Lower leg skin (tissue), 4 donors: ENCODE measurements around the gene CSNK1A1L. TPM values are rescaled to one million over a fixed set of nuclear protein-coding genes. Genes with fewer than 3 reads are reported as not detected.

ENCODE experiments used
- DNase-seq, 2 donors: peaks; one replicate each; pipeline ENCODE4 v3.0.0-alpha.2; 2019; ENCODE audit warnings: low spot score in 2 of 2
- H3K4me3 ChIP-seq: fragments of 200-600 bp; sonication (generic); 2 replicates; pipeline ENCODE4 v1.5.1; 2017; ENCODE audit warnings: mild to moderate bottlenecking, low read depth; ENCODE audit not compliant: poor library complexity, severe bottlenecking
- POLR2A ChIP-seq, 2 donors: fragments of 450-650 bp; IDR thresholded peaks; one replicate each; pipeline ENCODE4 v1.6.1; 2016 to 2017; ENCODE audit warnings: antibody characterized with exemption in 2 of 2, mild to moderate bottlenecking in 1 of 2, moderate library complexity in 1 of 2
- WGBS, 2 donors: methylation state at CpG; one replicate each; pipeline ENCODE4 v1.1.5; 2018; 5-methylcytosine and 5-hydroxymethylcytosine counted together
- intact Hi-C: fragments of 100-400 bp; cut with DNase I; formaldehyde crosslinking; loops from one replicate; pipeline ENCODE4 v1.15.0; 2023; ENCODE audit warnings: low total_unique reads
- total RNA-seq, 4 donors: library from RNA; depleted of rRNA; stranded (reverse); fragments of >200 nt; gene quantifications; one replicate each; pipeline ENCODE4 v1.1.0, GENCODE V29; 2016
- TF ChIP-seq, protein P1 (sequence below), 3 donors: fragments of 450-650 bp; IDR thresholded peaks; one replicate each; pipeline ENCODE4 v1.5.1; 2016; ENCODE audit warnings: antibody characterized with exemption in 3 of 3, mild to moderate bottlenecking in 3 of 3, moderate library complexity in 2 of 3

Gene CSNK1A1L
- total RNA-seq, 4 donors from 2014 or later: not detected

DNA sequence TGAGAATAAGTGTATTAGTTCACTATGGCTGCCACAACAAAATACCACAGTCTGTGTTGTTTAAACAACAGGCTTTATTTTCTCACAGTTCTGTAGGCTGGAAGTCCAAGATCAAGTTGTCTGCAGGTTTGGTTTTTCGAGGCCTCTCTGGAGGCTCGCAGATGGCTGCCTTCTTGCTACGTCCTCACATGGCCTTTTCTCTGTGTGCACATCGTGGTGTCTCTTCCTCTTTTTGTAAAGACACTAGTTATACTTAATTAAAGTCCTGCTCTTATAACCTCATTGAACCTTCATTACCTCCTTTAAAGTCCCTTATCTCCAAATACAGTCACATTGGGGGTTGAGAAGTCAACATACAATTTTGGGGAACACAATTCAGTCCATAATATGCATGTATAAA lies 10.6 kb downstream of the CSNK1A1L start:
- no peak for DNase-seq
- intact Hi-C loops: no loop called here
- no peak for TF ChIP-seq POLR2A (IDR thresholded peaks at IDR 0.05)
- TF ChIP-seq, protein P1, sequence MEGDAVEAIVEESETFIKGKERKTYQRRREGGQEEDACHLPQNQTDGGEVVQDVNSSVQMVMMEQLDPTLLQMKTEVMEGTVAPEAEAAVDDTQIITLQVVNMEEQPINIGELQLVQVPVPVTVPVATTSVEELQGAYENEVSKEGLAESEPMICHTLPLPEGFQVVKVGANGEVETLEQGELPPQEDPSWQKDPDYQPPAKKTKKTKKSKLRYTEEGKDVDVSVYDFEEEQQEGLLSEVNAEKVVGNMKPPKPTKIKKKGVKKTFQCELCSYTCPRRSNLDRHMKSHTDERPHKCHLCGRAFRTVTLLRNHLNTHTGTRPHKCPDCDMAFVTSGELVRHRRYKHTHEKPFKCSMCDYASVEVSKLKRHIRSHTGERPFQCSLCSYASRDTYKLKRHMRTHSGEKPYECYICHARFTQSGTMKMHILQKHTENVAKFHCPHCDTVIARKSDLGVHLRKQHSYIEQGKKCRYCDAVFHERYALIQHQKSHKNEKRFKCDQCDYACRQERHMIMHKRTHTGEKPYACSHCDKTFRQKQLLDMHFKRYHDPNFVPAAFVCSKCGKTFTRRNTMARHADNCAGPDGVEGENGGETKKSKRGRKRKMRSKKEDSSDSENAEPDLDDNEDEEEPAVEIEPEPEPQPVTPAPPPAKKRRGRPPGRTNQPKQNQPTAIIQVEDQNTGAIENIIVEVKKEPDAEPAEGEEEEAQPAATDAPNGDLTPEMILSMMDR (IDR thresholded peaks at IDR 0.05): no peak
- no peak overlapping the region for H3K4me3 ChIP-seq
- WGBS, 2 donors: 88 to 94% methylated on average over 4 of the region's 4 CpGs

DNA sequence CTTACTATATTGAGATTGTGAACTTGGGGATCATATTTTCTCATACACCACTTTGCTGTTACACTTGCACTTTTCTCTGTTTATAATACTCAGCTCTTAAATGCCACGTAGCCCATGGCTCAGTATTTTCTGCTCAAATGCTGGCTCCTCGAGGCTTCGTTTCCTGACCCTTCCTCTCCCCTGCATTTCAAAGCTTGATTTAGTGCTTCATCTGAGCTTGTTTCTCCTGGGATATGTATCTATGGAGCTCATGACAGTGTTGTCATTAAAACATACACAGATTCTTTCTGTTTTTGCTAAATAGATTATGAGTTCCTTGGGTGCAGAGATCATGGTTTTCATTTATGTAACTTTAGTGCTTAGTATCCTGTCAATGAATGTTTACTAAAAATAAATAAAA lies 11.4 kb downstream of the CSNK1A1L start:
- WGBS, 2 donors: 46 to 52% methylated on average over 3 of the region's 3 CpGs
- TF ChIP-seq, protein P1 (IDR thresholded peaks at IDR 0.05): no peak
- no peak for TF ChIP-seq POLR2A (IDR thresholded peaks at IDR 0.05)
- intact Hi-C loops: no loop called here
- DNase-seq: no peak
- no peak overlapping the region for H3K4me3 ChIP-seq

DNA sequence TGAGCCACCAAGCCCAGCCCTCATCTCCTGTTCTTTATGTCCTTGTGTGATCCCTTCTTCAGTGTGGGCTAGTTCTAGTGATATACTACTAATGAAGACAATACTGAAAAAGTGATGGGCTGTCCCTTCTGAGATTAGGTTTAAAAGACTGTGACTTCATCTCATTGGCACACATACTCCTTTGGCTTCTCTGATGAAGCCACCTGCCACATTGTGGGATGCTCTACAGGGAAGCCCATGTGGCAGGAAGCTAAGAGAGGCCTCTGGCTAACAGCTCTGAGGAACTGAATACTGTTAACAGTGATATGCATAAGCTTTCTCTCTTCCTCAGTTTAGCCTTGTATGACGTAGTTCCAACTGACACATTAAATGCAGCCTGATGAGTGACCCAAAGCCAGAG lies 13.6 kb downstream of the CSNK1A1L start:
- intact Hi-C loops: no loop called here
- no peak for DNase-seq
- WGBS, 2 donors: 78 to 86% methylated on average over 1 of the region's 1 CpG
- no peak overlapping the region for H3K4me3 ChIP-seq
- TF ChIP-seq, protein P1 (IDR thresholded peaks at IDR 0.05): no peak
- TF ChIP-seq POLR2A (IDR thresholded peaks at IDR 0.05): no peak

DNA sequence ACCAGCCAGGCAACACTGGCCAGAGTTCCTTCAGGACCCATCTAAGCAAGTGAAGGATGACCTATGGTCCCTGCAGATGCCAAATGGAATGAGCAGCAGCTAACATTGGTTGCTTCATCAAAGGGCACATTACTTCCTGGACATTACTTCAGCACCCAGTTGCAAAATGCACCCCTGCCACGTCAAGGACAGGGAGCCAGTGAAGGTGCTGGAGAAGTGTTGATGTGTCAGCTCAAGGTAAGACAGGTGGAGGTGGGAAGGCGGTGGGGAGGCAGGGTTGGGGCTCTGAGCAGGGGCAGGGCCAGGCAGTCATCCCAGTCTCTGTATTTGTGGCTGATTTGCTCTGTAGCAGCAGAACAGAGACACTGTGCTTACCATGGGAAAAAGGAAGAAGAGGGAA lies 14.6 kb downstream of the CSNK1A1L start:
- 77 to 88% methylated on average over 2 of the region's 2 CpGs for WGBS, 2 donors
- no peak for TF ChIP-seq POLR2A (IDR thresholded peaks at IDR 0.05)
- TF ChIP-seq, protein P1 (IDR thresholded peaks at IDR 0.05): no peak
- no peak overlapping the region for H3K4me3 ChIP-seq
- intact Hi-C loops: no loop called here
- DNase-seq: no peak

DNA sequence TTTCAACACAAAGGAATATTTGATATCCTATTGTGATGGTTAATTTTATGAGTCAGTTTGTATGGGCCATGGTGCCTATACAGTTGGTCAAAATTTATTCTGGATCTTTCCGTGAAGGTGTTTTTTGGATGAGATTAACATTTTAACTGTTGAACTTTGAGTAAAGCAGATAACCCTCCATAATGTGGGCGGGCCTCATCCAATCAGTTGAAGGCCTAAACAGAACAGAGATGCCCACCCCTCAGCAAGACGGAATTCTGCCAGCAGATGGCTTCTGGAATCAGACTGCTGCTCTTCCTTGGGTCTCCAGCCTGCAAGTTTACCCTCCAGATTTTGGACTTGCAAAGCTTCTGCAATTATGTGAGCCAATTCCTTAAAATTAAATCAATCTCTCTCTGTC lies 16.0 kb downstream of the CSNK1A1L start:
- no peak for TF ChIP-seq POLR2A (IDR thresholded peaks at IDR 0.05)
- TF ChIP-seq, protein P1 (IDR thresholded peaks at IDR 0.05): no peak
- H3K4me3 ChIP-seq: no peak overlapping the region
- DNase-seq: no peak
- intact Hi-C loops: no loop called here
- WGBS, 2 donors: 91 to 94% methylated on average over 3 of the region's 3 CpGs

DNA sequence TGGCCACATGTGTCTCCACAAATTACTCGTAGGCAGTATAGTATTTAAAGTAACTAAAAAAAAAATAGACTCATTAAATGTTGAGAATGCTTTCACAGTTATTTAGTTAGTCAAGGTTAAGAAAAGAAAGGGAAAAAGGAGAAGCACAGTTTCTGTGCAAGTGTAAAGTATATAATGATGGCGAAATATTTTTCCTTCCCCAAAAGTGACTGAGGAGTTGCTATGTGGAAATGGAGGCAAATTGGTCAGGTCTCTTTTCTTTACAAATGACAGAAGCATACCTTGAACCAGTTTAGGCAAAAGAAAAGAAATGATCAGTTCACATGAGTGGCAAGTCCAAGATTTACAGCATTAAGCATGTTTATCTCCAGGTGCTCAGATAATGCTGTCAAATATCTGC lies 18.0 kb downstream of the CSNK1A1L start:
- no peak for DNase-seq
- intact Hi-C loops: no loop called here
- WGBS, 2 donors: 76 to 83% methylated on average over 2 of the region's 2 CpGs
- no peak overlapping the region for H3K4me3 ChIP-seq
- TF ChIP-seq POLR2A (IDR thresholded peaks at IDR 0.05): no peak
- TF ChIP-seq, protein P1 (IDR thresholded peaks at IDR 0.05): no peak
